EH (cell line): Measurements from ENCODE around the gene IDNK.
"Not testable (repeated sequence)": the region's sequence is repeated elsewhere in the genome, so short reads cannot be mapped to it uniquely, and the experiment has no call there.

Experiments
- DNase-seq: peaks from one replicate; pipeline ENCODE4 v3.0.0-alpha.2; 2015; ENCODE audit warnings: low read depth

Gene IDNK

GRCh38 chr9:83622939-83623678 is at the start of gene IDNK:
Gene IDNK, plus strand, starts transcription at chr9:83623143. Its CDS starts 29 bp downstream, at chr9:83623172.
- peak; percentile 57 for DNase-seq

GRCh38 chr9:83574482-83574881 is 48.5 kb upstream of the IDNK start:
- DNase-seq: no peak

- DNase-seq: peak; percentile 9
Observed at GRCh38 chr9:83582029-83582428, 40.9 kb upstream of the IDNK start.

- peak; percentile 68 for DNase-seq
Observed at GRCh38 chr9:83583151-83584014, 39.6 kb upstream of the IDNK start.

- DNase-seq: no peak
Observed at GRCh38 chr9:83584995-83585394, 37.9 kb upstream of the IDNK start.

GRCh38 chr9:83588256-83588655 is 34.7 kb upstream of the IDNK start:
- DNase-seq: no peak

GRCh38 chr9:83596899-83597504 is 25.9 kb upstream of the IDNK start:
- DNase-seq: peak; percentile 43

- DNase-seq: peak; percentile 15
Observed at GRCh38 chr9:83598487-83598886, 24.5 kb upstream of the IDNK start.

GRCh38 chr9:83599071-83599470 is 23.9 kb upstream of the IDNK start:
- DNase-seq: peak; percentile 8

GRCh38 chr9:83601463-83601862 is 21.5 kb upstream of the IDNK start:
- no peak for DNase-seq

GRCh38 chr9:83607620-83608019 is 15.3 kb upstream of the IDNK start:
- DNase-seq: not testable (repeated sequence)

GRCh38 chr9:83613298-83613697 is 9.6 kb upstream of the IDNK start:
- DNase-seq: not testable (repeated sequence)

GRCh38 chr9:83617299-83617698 is 5.6 kb upstream of the IDNK start:
- DNase-seq: no peak

- peak; percentile 57 for DNase-seq
Observed at GRCh38 chr9:83620841-83621636, 1.9 kb upstream of the IDNK start.

- no peak for DNase-seq
Observed at GRCh38 chr9:83622433-83622938, 457 bp upstream of the IDNK start.

GRCh38 chr9:83623679-83624076 is 735 bp downstream of the IDNK start:
- DNase-seq: no peak

- no peak for DNase-seq
Observed at GRCh38 chr9:83625178-83625577, 2.2 kb downstream of the IDNK start.

GRCh38 chr9:83628540-83628939 is 5.6 kb downstream of the IDNK start:
- no peak for DNase-seq

GRCh38 chr9:83629433-83630104 is 6.6 kb downstream of the IDNK start:
- DNase-seq: no peak

- no peak for DNase-seq
Observed at GRCh38 chr9:83630938-83631457, 8.1 kb downstream of the IDNK start.

- no peak for DNase-seq
Observed at GRCh38 chr9:83633255-83633654, 10.3 kb downstream of the IDNK start.
